ENCODE data around the gene NAP1L1.

The NAP1L1 gene

DNA sequence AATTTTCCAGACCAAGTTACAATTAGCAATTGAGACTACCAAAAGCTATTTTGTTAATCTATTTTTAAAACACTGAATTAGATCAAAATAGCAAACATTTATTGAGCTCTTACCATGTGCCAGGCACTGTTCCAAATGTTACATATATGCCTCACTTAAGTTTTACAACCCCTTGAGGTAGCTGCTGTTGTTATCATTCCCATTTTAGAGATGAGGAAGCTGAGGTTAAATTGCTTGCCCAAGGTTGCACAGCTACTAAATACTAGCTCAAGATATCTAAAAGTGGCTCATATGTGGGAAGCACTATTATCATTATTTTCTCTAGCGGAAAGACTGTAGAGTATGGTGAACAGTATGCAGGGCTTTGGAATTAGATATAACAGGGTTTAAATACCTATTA, 19.5 kb upstream of the NAP1L1 start:
- no peaks in the 10 kb centered on the region for H3K9me3 Mint-ChIP-seq
- no peaks in the 10 kb centered on the region for H3K36me3 Mint-ChIP-seq
- H3K27ac Mint-ChIP-seq, result no peak overlapping the region
- ATAC-seq (replicated peaks), result no peak
- peaks cover 0 to 14% of the 10 kb centered on the region in 2 donors for H3K27me3 Mint-ChIP-seq
- no peaks in the 10 kb centered on the region for H3K4me1 Mint-ChIP-seq
- no peak for DNase-seq
- H3K4me3 Mint-ChIP-seq, result no peak overlapping the region

DNA sequence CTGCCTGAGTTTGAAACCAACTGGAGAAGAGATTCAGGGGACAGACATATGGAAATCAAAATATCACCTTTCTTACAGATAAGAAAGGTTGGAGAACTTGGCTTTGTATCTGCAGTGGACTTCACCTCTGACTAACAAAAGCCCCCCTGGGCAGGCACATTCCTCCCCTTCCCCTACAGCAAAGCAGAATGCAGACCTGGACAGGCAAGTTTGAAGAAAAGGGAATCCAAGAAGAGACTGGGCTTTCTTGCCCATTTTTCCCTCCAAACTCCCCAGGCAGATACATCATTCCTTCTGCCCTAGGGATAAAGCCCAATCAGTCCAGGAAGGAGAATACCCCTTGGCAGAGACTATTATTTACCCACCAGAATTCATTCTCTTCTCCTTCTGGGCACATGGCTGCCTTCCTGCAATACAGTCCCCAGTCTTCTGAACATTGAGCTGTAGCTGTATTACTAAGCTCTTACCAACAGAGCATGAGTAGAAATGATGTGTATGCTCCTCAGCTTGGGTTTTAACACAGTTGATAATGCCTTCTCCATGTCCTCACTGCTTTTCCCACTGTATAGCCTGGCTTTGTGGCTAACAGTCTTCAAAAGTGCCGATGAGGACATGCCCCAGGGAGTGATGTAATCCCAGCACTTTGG, 17.4 kb upstream of the NAP1L1 start:
- H3K27me3 Mint-ChIP-seq, result peaks cover 0 to 11% of the 10 kb centered on the region in 2 donors
- peaks cover 0 to 4% of the 10 kb centered on the region in 2 donors for H3K4me1 Mint-ChIP-seq
- no peaks in the 10 kb centered on the region for H3K36me3 Mint-ChIP-seq
- no peaks in the 10 kb centered on the region for H3K9me3 Mint-ChIP-seq
- ATAC-seq (replicated peaks) (no peak), DNase-seq (no peak)
- H3K4me3 Mint-ChIP-seq, result no peak overlapping the region
- no peak overlapping the region for H3K27ac Mint-ChIP-seq

DNA sequence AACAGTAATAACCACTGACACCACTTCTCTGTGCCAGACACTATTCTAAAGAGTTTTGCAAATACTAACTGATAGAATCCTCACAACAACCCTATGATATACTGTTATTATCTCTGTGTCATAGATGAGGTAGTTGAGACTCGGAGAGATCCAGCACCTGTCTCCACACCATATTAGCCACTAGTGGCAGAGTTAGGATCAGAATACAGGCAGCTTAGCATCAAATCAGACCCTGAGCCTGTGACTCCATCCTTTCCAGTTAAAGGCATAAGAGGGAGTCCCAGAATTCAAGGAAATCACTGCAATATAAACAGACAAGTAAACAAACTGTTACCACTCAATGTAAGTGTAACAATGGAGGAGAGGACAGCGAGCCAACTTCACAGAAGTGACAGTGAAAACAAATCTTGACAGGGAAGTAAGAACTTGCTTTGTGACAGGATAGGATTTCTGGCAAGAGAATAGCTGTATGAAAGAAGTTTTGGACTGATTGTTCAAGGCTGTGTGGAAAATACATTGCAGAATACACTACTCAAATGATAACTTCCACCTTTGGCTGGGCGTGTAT, 11.7 kb upstream of the NAP1L1 start:
- ATAC-seq (replicated peaks), result no peak
- H3K9me3 Mint-ChIP-seq, result no peaks in the 10 kb centered on the region

DNA sequence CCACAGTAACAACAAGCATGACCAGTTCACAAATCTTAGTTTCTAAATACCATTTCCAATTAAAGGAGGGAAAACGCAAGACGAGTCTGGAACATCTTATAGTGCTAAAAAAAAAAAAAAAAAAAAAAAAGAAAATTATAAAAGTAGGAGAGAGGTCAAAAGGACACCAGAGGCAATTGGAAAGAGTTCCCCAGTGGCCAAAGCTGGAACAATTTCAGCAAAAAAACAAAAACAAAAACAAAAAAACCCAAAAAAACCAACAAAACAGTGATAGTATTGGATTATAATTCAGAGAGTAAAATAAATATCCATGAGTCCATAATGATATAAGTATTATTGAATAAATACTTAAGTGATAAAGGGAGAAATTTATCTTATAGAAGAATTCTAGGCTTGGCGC, 10.3 kb upstream of the NAP1L1 start:
- H3K4me1 Mint-ChIP-seq, result peaks cover 3 to 4% of the 10 kb centered on the region in 2 donors
- DNase-seq, result no peak
- no peak overlapping the region for H3K4me3 Mint-ChIP-seq
- no peaks in the 10 kb centered on the region for H3K36me3 Mint-ChIP-seq
- ATAC-seq (replicated peaks), result no peak
- H3K27me3 Mint-ChIP-seq, result no peaks in the 10 kb centered on the region
- no peak overlapping the region for H3K27ac Mint-ChIP-seq
- H3K9me3 Mint-ChIP-seq, result no peaks in the 10 kb centered on the region

More for the DNA sequence above, 11.7 kb upstream of the NAP1L1 start:
- H3K36me3 Mint-ChIP-seq, result no peaks in the 10 kb centered on the region
- H3K27me3 Mint-ChIP-seq, result no peaks in the 10 kb centered on the region
- no peak overlapping the region for H3K4me3 Mint-ChIP-seq
- no peak overlapping the region for H3K27ac Mint-ChIP-seq
- H3K4me1 Mint-ChIP-seq, result peaks cover 3 to 4% of the 10 kb centered on the region in 2 donors
- no peak for DNase-seq

DNA sequence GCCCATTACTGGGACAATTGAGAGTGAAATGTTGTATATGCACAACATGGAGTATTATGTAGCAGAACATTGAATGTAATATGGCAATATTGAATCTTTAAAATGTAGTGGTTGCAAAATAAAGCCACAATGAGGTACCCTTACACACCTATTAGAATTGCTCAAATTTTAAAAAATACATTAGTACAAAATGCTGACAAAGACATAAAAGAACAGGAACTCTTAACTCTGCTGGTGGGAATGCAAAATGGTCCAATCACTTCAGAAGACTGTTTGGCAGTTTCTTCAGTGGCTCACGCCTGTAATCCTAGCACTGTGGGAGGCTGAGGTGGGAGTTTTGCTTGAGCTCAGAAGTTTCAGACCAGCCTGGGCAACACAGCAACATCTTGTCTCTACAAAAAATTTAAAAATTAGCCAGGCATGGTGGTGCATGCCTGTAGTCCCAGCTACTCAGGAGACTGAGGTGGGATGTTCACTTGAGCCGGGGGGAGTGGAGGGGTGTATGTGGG, 6.8 kb upstream of the NAP1L1 start:
- no peak for DNase-seq
- H3K4me3 Mint-ChIP-seq, result no peak overlapping the region
- no peak for ATAC-seq (replicated peaks)
- H3K27ac Mint-ChIP-seq, result no peak overlapping the region
- H3K36me3 Mint-ChIP-seq, result no peaks in the 10 kb centered on the region
- no peaks in the 10 kb centered on the region for H3K27me3 Mint-ChIP-seq
- H3K4me1 Mint-ChIP-seq, result peaks cover 3 to 4% of the 10 kb centered on the region in 2 donors
- no peaks in the 10 kb centered on the region for H3K9me3 Mint-ChIP-seq

DNA sequence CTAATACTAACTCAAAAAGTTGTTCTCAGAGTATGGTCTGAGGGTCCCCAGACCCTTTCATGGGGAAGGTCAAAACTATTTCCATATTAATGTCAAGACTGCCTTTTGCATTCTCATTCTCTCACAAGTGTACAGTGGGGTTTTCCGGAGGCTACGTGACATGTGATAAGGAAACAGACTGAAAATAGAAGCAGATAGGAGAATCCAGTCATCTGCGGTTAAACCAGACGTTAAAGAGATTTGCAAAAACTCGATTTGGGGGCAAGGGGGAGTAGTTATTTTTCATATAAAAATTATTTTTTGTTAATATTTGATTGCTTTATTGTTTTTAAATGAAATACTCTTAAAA, 1.0 kb upstream of the NAP1L1 start:
- Mint-ChIP-seq H3K9me3 (no peaks in the 10 kb centered on the region), H3K36me3 (peaks cover 12 to 19% of the 10 kb centered on the region in 2 donors), H3K4me3 (peak overlapping the region; percentile 95 to 100), H3K4me1 (peaks cover 25 to 37% of the 10 kb centered on the region in 2 donors), H3K27me3 (no peaks in the 10 kb centered on the region), H3K27ac (peak overlapping the region; percentile 100)
- ATAC-seq (replicated peaks), result no peak
- peak; percentile 5 for DNase-seq

DNA sequence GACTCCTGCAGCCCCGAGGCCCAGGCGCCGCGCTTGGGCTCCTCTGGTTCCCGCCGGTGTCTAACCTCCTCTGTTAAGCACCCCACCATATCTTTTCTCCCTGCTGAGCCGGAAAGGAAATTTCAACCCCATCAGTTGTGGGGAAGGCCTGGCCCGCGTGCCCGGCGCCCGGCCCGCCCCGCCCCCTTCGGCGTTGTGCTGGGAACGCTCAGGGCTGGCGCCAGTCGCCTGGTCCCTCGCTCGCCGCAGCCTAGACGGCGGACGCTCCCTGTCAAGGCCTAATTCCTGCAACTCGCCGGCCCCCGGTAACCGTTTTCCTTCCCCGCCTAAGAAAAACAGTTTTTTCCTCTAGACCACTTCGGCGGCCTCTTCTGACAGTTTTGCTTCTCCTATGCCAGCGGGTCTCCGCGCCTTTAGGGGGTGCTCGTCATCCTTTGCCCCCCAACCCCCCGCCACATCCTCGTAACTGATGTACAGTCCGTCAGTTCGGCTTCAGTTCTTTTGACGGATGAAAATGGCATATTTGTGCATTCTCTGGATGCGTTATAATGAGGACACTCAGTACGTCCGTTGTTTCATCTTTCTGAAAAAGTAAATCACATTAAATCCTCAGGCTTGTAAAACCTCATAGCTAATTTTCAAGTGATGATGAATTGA, 506 bp upstream of the NAP1L1 start:
- peaks cover 27 to 40% of the 10 kb centered on the region in 2 donors for H3K4me1 Mint-ChIP-seq
- H3K27ac Mint-ChIP-seq, result peak overlapping the region; percentile 100
- H3K27me3 Mint-ChIP-seq, result no peaks in the 10 kb centered on the region
- ATAC-seq (replicated peaks), result peak; percentile 63
- H3K9me3 Mint-ChIP-seq, result no peaks in the 10 kb centered on the region
- H3K4me3 Mint-ChIP-seq, result peak overlapping the region; percentile 95 to 100
- H3K36me3 Mint-ChIP-seq, result peaks cover 13 to 22% of the 10 kb centered on the region in 2 donors
- DNase-seq, result no peak

DNA sequence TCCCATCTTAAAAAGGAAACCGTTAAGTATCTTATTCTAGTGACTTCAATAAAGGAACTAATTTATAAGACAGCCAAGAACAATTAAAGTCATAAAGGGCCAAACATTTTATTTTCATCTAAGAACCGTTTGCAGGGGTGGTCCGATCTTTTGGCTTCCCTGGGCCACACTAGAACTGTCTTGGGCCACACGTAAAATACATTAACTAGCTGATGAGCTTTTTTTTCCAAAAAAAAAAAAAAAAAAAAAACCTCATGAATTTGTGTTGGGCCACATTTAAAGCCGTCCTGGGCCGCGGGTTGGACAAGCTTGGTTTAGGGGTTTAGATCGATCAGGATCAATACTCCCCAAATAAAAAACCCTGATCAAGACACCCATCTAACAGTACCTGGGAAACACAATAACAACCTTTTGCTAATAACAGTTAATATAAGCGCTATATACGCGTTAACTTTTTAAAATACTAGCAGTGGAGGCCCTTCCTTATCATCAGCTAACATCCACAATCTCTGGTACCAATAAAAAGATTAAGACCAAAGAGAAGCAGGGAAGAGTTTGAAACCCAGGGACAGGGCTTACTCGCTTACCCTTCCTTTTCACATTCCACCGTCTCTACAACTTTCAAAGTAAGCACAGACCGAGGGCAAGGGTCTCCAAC, 1.1 kb downstream of the NAP1L1 start:
- H3K4me1 Mint-ChIP-seq, result peaks cover 36 to 56% of the 10 kb centered on the region in 2 donors
- H3K9me3 Mint-ChIP-seq, result peaks cover 0 to 1% of the 10 kb centered on the region in 2 donors
- H3K27me3 Mint-ChIP-seq, result no peaks in the 10 kb centered on the region
- DNase-seq, result no peak
- peaks cover 27 to 36% of the 10 kb centered on the region in 2 donors for H3K36me3 Mint-ChIP-seq
- H3K4me3 Mint-ChIP-seq, result peak overlapping the region; percentile 95 to 100
- no peak for ATAC-seq (replicated peaks)
- H3K27ac Mint-ChIP-seq, result peak overlapping the region; percentile 100

DNA sequence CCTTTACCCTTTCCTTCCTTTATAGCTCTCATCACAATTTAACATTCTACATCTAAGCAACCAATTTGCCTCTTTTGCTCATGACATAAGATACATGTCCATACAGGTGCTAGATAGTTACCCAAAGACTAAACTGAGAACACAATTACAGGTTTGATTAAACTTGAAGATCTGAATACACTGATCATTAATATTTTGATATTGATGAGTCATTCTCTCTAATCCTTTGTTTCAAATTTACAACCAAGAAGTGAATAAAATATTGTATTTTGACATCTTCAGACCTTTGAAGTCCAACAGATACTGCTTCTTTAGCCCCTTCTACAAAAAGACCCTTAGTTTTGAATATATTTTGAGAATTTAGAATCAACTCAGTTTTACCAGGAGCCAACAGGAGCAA, 2.6 kb downstream of the NAP1L1 start:
- peaks cover 30 to 39% of the 10 kb centered on the region in 2 donors for H3K36me3 Mint-ChIP-seq
- H3K9me3 Mint-ChIP-seq, result peaks cover 0 to 1% of the 10 kb centered on the region in 2 donors
- ATAC-seq (replicated peaks), result no peak
- peaks cover 40 to 66% of the 10 kb centered on the region in 2 donors for H3K4me1 Mint-ChIP-seq
- no peaks in the 10 kb centered on the region for H3K27me3 Mint-ChIP-seq
- H3K4me3 Mint-ChIP-seq, result peak overlapping the region; percentile 14 to 23
- no peak for DNase-seq
- H3K27ac Mint-ChIP-seq, result no peak overlapping the region

DNA sequence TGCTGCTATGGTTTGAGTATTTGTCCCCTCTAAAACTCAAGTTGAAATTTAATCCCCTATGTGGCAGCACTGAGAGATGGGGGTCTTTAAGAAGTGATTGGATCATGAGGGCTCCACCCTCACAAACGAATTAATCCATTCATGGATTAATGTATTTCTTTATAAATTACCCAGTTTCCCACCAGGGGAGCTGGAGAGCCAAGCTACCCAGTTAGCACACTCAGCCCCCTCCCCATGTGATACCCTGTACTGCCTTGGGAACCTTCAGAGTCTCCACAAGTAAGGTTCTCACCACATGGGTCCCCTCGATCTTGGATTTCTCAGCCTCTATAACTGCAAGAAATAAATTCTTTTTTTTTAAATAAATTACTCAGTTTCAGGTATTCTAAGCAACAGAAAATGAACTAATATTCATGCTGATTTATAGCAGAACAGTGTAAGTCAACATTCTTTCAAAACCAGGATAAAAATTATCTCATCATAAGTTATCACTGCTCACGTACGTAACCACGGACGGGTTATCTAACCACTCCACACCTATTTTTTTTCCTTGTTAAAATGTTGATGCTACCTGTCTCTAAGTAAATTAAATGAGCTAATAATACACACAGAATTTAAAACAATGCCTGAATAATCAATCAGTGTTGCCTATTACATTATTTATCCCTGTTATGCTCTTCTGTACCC, 3.6 kb downstream of the NAP1L1 start:
- DNase-seq, result no peak
- H3K4me1 Mint-ChIP-seq, result peaks cover 40 to 65% of the 10 kb centered on the region in 2 donors
- H3K4me3 Mint-ChIP-seq, result no peak overlapping the region
- H3K27me3 Mint-ChIP-seq, result no peaks in the 10 kb centered on the region
- H3K27ac Mint-ChIP-seq, result no peak overlapping the region
- peaks cover 0 to 1% of the 10 kb centered on the region in 2 donors for H3K9me3 Mint-ChIP-seq
- peaks cover 34 to 43% of the 10 kb centered on the region in 2 donors for H3K36me3 Mint-ChIP-seq
- ATAC-seq (replicated peaks), result no peak

DNA sequence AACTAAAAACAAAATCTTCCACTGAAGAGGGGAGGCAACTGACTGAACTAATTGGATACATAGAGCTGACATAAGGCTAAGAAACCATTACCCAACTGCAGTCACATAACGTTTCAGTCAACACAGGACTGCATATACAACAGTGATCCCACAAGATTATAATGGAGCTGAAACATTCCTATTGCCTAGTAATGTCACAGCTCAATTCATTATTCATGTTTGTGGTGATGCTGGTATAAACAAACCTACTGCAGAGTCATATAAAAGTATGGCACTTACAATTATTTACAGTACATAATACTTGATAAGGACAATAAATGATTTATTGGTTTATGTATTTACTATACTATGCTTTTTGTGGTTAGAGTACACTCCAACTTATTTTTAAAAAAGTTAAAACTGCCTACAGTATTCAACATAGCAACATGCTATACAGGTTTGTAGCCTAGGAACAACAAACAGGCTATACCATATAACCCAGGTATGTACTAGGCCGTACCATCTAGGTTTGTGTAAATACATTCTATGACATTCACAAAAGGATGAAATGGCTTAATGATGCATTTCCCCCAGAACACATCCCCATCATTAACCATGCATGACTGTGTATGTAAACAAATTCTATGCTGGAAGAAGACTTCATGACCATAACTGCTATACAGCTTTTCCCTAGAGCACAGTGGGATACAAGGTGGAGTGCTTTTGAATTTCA, 4.3 kb downstream of the NAP1L1 start:
- H3K9me3 Mint-ChIP-seq, result peaks cover 0 to 1% of the 10 kb centered on the region in 2 donors
- DNase-seq, result no peak
- ATAC-seq (replicated peaks), result no peak
- no peak overlapping the region for H3K4me3 Mint-ChIP-seq
- H3K36me3 Mint-ChIP-seq, result peaks cover 34 to 46% of the 10 kb centered on the region in 2 donors
- H3K4me1 Mint-ChIP-seq, result peaks cover 37 to 61% of the 10 kb centered on the region in 2 donors
- H3K27ac Mint-ChIP-seq, result no peak overlapping the region
- H3K27me3 Mint-ChIP-seq, result no peaks in the 10 kb centered on the region

DNA sequence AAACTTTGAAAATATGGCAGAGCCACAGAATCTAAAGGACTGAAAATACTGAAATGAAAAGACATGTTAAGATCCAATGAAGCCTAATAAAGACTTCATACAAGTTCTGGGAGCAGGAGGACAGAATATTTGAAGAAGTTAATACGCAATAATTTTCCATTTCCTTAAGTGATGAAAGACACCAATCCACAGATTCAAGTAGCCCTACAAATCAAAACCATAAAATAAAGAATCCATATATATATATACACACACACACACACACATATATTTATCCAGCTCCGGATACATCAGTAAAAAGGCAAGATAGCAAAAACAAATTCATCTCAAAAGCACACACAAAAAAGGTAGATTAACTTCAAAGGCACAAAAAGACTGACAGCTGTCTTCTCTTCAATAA, 5.7 kb downstream of the NAP1L1 start:
- H3K27ac Mint-ChIP-seq, result no peak overlapping the region
- H3K9me3 Mint-ChIP-seq, result peaks cover 0 to 1% of the 10 kb centered on the region in 2 donors
- H3K27me3 Mint-ChIP-seq, result no peaks in the 10 kb centered on the region
- ATAC-seq (replicated peaks) (no peak), DNase-seq (no peak)
- H3K4me3 Mint-ChIP-seq, result no peak overlapping the region
- H3K4me1 Mint-ChIP-seq, result peaks cover 37 to 67% of the 10 kb centered on the region in 2 donors
- peaks cover 32 to 44% of the 10 kb centered on the region in 2 donors for H3K36me3 Mint-ChIP-seq

DNA sequence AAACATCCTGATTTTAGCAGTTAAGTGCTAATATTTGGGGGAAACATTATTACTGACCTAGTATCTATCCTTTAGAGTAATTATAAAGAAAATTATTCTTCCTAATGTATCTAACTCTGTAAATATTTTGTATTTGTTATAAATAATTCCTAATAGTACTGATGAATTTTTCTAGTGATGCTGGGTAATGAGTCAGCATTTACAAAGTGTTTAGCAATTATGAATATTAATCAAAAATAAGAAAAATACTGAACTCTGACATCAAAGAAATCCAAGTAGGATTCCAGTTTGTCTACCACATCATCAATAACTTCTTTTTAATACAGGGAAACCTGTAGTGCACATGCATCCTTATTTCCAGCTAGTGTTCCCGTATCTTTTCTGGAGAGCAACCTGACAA, 9.0 kb downstream of the NAP1L1 start:
- Mint-ChIP-seq H3K4me3 (no peak overlapping the region), H3K36me3 (peaks cover 35 to 49% of the 10 kb centered on the region in 2 donors), H3K4me1 (peaks cover 37 to 68% of the 10 kb centered on the region in 2 donors), H3K9me3 (peaks cover 0 to 1% of the 10 kb centered on the region in 2 donors), H3K27me3 (no peaks in the 10 kb centered on the region), H3K27ac (no peak overlapping the region)
- ATAC-seq (replicated peaks) (no peak), DNase-seq (no peak)

Data from stimulated activated naive B cell treated with anti-CD40 and anti-IgM and Interleukin-4, amounts not matched to agents 10 μg/mL and 1 μg/mL and 100 μg/mL, for 72 hours (primary cell).